ES-I3 (cell line): ENCODE data around the gene AGAP1.

Source experiments
- H3K36me3 ChIP-seq: 2 replicates; pipeline ENCODE4 v1.6.1; 2013; ENCODE audit warnings: mild to moderate bottlenecking, low read length, control low read depth, moderate library complexity; ENCODE audit not compliant: insufficient read depth
- H3K4me1 ChIP-seq: 2 replicates; pipeline ENCODE4 v1.6.1; 2013; ENCODE audit warnings: mild to moderate bottlenecking, control low read depth, low read length; ENCODE audit not compliant: insufficient read depth
- H3K9ac ChIP-seq: 2 replicates; pipeline ENCODE4 v1.6.1; 2013; ENCODE audit warnings: low read depth, mild to moderate bottlenecking, low read length, moderate library complexity
- H3K9me3 ChIP-seq: 2 replicates; pipeline ENCODE4 v1.6.1; 2013; ENCODE audit warnings: mild to moderate bottlenecking, low read length, moderate library complexity; ENCODE audit not compliant: control insufficient read depth, insufficient read depth

The AGAP1 gene

GRCh38 chr2:235864733-235865515 lies 371.1 kb downstream of the AGAP1 start:
- H3K4me1 ChIP-seq = peaks cover 11% of the 10 kb centered on the region; the same call in 1 of the 2 replicates
- H3K9ac ChIP-seq = no peak overlapping the region
- no peaks in the 10 kb centered on the region for H3K36me3 ChIP-seq
- no peaks in the 10 kb centered on the region for H3K9me3 ChIP-seq

GRCh38 chr2:235866373-235866772 lies 372.5 kb downstream of the AGAP1 start:
- no peaks in the 10 kb centered on the region for H3K9me3 ChIP-seq
- H3K36me3 ChIP-seq = no peaks in the 10 kb centered on the region

GRCh38 chr2:235868224-235868623 lies 374.4 kb downstream of the AGAP1 start:
- no peak overlapping the region for H3K9ac ChIP-seq
- H3K9me3 ChIP-seq = no peaks in the 10 kb centered on the region
- peaks cover 11% of the 10 kb centered on the region; the same call in 1 of the 2 replicates for H3K4me1 ChIP-seq
- no peaks in the 10 kb centered on the region for H3K36me3 ChIP-seq

More at GRCh38 chr2:235866373-235866772, 372.5 kb downstream of the AGAP1 start:
- Histone ChIP-seq H3K4me1 (peaks cover 11% of the 10 kb centered on the region; the same call in 1 of the 2 replicates), H3K9ac (no peak overlapping the region)

GRCh38 chr2:235868645-235869044 lies 374.8 kb downstream of the AGAP1 start:
- Histone ChIP-seq H3K4me1 (peaks cover 11% of the 10 kb centered on the region; the same call in 1 of the 2 replicates), H3K9ac (no peak overlapping the region), H3K9me3 (no peaks in the 10 kb centered on the region), H3K36me3 (no peaks in the 10 kb centered on the region)

- Histone ChIP-seq H3K9ac (no peak overlapping the region), H3K9me3 (no peaks in the 10 kb centered on the region), H3K36me3 (no peaks in the 10 kb centered on the region), H3K4me1 (peaks cover 6% of the 10 kb centered on the region; the same call in 1 of the 2 replicates)
Observed at GRCh38 chr2:235870515-235870914, 376.7 kb downstream of the AGAP1 start.

- Histone ChIP-seq H3K9ac (no peak overlapping the region), H3K36me3 (no peaks in the 10 kb centered on the region), H3K9me3 (no peaks in the 10 kb centered on the region), H3K4me1 (no peaks in the 10 kb centered on the region)
Observed at GRCh38 chr2:235876099-235876679, 382.3 kb downstream of the AGAP1 start.

GRCh38 chr2:235877275-235877802 lies 383.5 kb downstream of the AGAP1 start:
- no peaks in the 10 kb centered on the region for H3K9me3 ChIP-seq
- no peak overlapping the region for H3K9ac ChIP-seq
- no peaks in the 10 kb centered on the region for H3K4me1 ChIP-seq
- H3K36me3 ChIP-seq = no peaks in the 10 kb centered on the region

- Histone ChIP-seq H3K36me3 (no peaks in the 10 kb centered on the region), H3K9me3 (no peaks in the 10 kb centered on the region), H3K9ac (no peak overlapping the region), H3K4me1 (no peaks in the 10 kb centered on the region)
Observed at GRCh38 chr2:235879116-235879515, 385.3 kb downstream of the AGAP1 start.

GRCh38 chr2:235883675-235884074 lies 389.8 kb downstream of the AGAP1 start:
- H3K9ac ChIP-seq = no peak overlapping the region
- H3K36me3 ChIP-seq = no peaks in the 10 kb centered on the region
- H3K4me1 ChIP-seq = no peaks in the 10 kb centered on the region
- no peaks in the 10 kb centered on the region for H3K9me3 ChIP-seq

- no peak overlapping the region for H3K9ac ChIP-seq
- H3K9me3 ChIP-seq = no peaks in the 10 kb centered on the region
- H3K36me3 ChIP-seq = no peaks in the 10 kb centered on the region
- no peaks in the 10 kb centered on the region for H3K4me1 ChIP-seq
Observed at GRCh38 chr2:235889302-235889630, 395.4 kb downstream of the AGAP1 start.

GRCh38 chr2:235893129-235893698 lies 399.4 kb downstream of the AGAP1 start:
- Histone ChIP-seq H3K36me3 (peaks cover 3% of the 10 kb centered on the region; the same call in 1 of the 2 replicates), H3K9ac (no peak overlapping the region), H3K4me1 (no peaks in the 10 kb centered on the region), H3K9me3 (peaks cover 2% of the 10 kb centered on the region; the same call in 1 of the 2 replicates)

- Histone ChIP-seq H3K9ac (no peak overlapping the region), H3K36me3 (peaks cover 3% of the 10 kb centered on the region; the same call in 1 of the 2 replicates), H3K4me1 (no peaks in the 10 kb centered on the region), H3K9me3 (peaks cover 2% of the 10 kb centered on the region; the same call in 1 of the 2 replicates)
Observed at GRCh38 chr2:235894839-235895238, 401.0 kb downstream of the AGAP1 start.

GRCh38 chr2:235896061-235896460 lies 402.2 kb downstream of the AGAP1 start:
- Histone ChIP-seq H3K9ac (no peak overlapping the region), H3K36me3 (peaks cover 3% of the 10 kb centered on the region; the same call in 1 of the 2 replicates), H3K4me1 (no peaks in the 10 kb centered on the region), H3K9me3 (peaks cover 2% of the 10 kb centered on the region; the same call in 1 of the 2 replicates)

- Histone ChIP-seq H3K4me1 (no peaks in the 10 kb centered on the region), H3K36me3 (peaks cover 3% of the 10 kb centered on the region; the same call in 1 of the 2 replicates), H3K9me3 (peaks cover 2% of the 10 kb centered on the region; the same call in 1 of the 2 replicates), H3K9ac (no peak overlapping the region)
Observed at GRCh38 chr2:235897992-235898391, 404.1 kb downstream of the AGAP1 start.
